Endothelial cell of umbilical vein (primary cell): ENCODE measurements around the gene MTTP. TPM values are rescaled to one million over a fixed set of nuclear protein-coding genes. Genes with fewer than 3 reads are reported as not detected.

Experiments
- Bru-seq: library from RNA; stranded (reverse); fragments of 400-500 nt; gene quantifications from one replicate; lab custom pipeline; 2021; lab: Mats Ljungman, UMichigan
- BruChase-seq, 2 experiments: library from RNA; stranded (reverse); fragments of 400-500 nt; gene quantifications; one replicate each; lab custom pipeline; 2021; lab: Mats Ljungman, UMichigan
- BruUV-seq: library from RNA; stranded (reverse); fragments of 400-500 nt; replicated peaks from 2 replicates; lab custom pipeline; 2021; lab: Mats Ljungman, UMichigan
- CTCF ChIA-PET: fragments of 300-600, 350-600 bp; sonication (Branson Sonifier 250); formaldehyde crosslinking; loops from one replicate; lab custom pipeline; 2021; ENCODE audit warnings: antibody characterized with exemption, inconsistent platforms; lab: Charles Lee
- POLR2A ChIA-PET: fragments of 300-600, 350-600 bp; sonication (Branson Sonifier 250); formaldehyde crosslinking; loops from one replicate; lab custom pipeline; 2021; ENCODE audit warnings: antibody characterized with exemption, inconsistent platforms; lab: Charles Lee
- DNase-seq: peaks from one replicate; pipeline ENCODE4 v3.0.0-alpha.2; 2011; ENCODE audit warnings: low read depth, low spot score
- FAIRE-seq: peaks from 2 replicates; lab custom pipeline; 2011; peaks lifted over from hg19 to GRCh38; lab: Jason Lieb, UNC
- H2AFZ ChIP-seq: 2 replicates; pipeline ENCODE4 v1.6.0; 2012; ENCODE audit warnings: low read depth, low read length, control low read depth, inconsistent platforms
- H3K27ac ChIP-seq: 2 replicates; pipeline ENCODE4 v1.5.1; 2011; ENCODE audit warnings: low read depth, mild to moderate bottlenecking, control low read depth, low read length, moderate library complexity; ENCODE audit not compliant: insufficient read depth
- H3K27me3 ChIP-seq, 2 experiments: 2 replicates each; pipeline versions ENCODE4 v1.6.0 to v1.6.1; 2011; ENCODE audit warnings: low read length in 2 of 2, mixed read lengths in 1 of 2; ENCODE audit not compliant: control insufficient read depth in 2 of 2, insufficient read depth in 2 of 2
- H3K36me3 ChIP-seq, 2 experiments: 2 replicates in 1 of 2; 3 replicates in 1 of 2; pipeline ENCODE4 v1.5.1; 2011; ENCODE audit warnings: low read length in 2 of 2, mild to moderate bottlenecking in 1 of 2, moderate library complexity in 1 of 2; ENCODE audit not compliant: control insufficient read depth in 2 of 2, insufficient read depth in 2 of 2; ENCODE audit errors: extremely low read depth in 1 of 2
- H3K4me1 ChIP-seq: 3 replicates; pipeline ENCODE4 v1.5.1; 2011; ENCODE audit warnings: mild to moderate bottlenecking, low read length; ENCODE audit not compliant: control insufficient read depth, insufficient read depth; ENCODE audit errors: extremely low read depth
- H3K4me2 ChIP-seq: 2 replicates; pipeline ENCODE4 v1.6.1; 2011; ENCODE audit warnings: low read length, control low read depth, mixed read lengths; ENCODE audit not compliant: insufficient read depth
- H3K4me3 ChIP-seq, 3 experiments: fragments of 200-600 bp in 1 of 3; sonication (generic), shearing (Covaris generic) in 1 of 3; replicated peaks in 1 of 3; 2 replicates each; pipeline ENCODE4 v1.5.1; 2011 to 2016; ENCODE audit warnings: control low read depth in 3 of 3, low read length in 3 of 3, mild to moderate bottlenecking in 2 of 3, inconsistent platforms in 1 of 3, low read depth in 1 of 3, moderate library complexity in 1 of 3; ENCODE audit not compliant: insufficient read depth in 1 of 3
- H3K79me2 ChIP-seq: 2 replicates; pipeline ENCODE4 v1.6.0; 2012; ENCODE audit warnings: low read length, inconsistent platforms; ENCODE audit not compliant: control insufficient read depth, insufficient read depth
- H3K9ac ChIP-seq: replicated peaks from 2 replicates; pipeline ENCODE3; 2011; ENCODE audit warnings: low read length, control low read depth; ENCODE audit not compliant: insufficient read depth; ENCODE audit errors: extremely low read depth
- H3K9me1 ChIP-seq: replicated peaks from 3 replicates; pipeline ENCODE4 v1.6.0; 2011; ENCODE audit warnings: mild to moderate bottlenecking, low read length; ENCODE audit not compliant: control insufficient read depth, insufficient read depth; ENCODE audit errors: extremely low read depth
- H3K9me3 ChIP-seq: replicated peaks from 2 replicates; pipeline ENCODE4 v1.5.1; 2012; ENCODE audit warnings: low read length, inconsistent platforms; ENCODE audit not compliant: control insufficient read depth, insufficient read depth
- H4K20me1 ChIP-seq: replicated peaks from 2 replicates; pipeline ENCODE3; 2011; ENCODE audit warnings: mild to moderate bottlenecking, low read length; ENCODE audit not compliant: control insufficient read depth, insufficient read depth; ENCODE audit errors: extremely low read depth
- EZH2 ChIP-seq: IDR thresholded peaks from 2 replicates; pipeline ENCODE4 v1.6.1; 2012; ENCODE audit warnings: borderline replicate concordance, low read depth, mild to moderate bottlenecking, moderate library complexity, low read length, inconsistent platforms; ENCODE audit not compliant: severe bottlenecking
- FOS ChIP-seq: IDR thresholded peaks from 2 replicates; pipeline ENCODE4 v1.6.1; 2011; ENCODE audit warnings: mild to moderate bottlenecking, low read length, moderate library complexity, borderline replicate concordance; ENCODE audit not compliant: insufficient read depth
- GATA2 ChIP-seq: IDR thresholded peaks from 2 replicates; pipeline ENCODE4 v1.7.0; 2011; ENCODE audit warnings: low read depth, mild to moderate bottlenecking, moderate library complexity, mixed read lengths, low read length; ENCODE audit not compliant: insufficient read length, insufficient read depth
- JUN ChIP-seq: IDR thresholded peaks from 2 replicates; pipeline ENCODE4 v1.6.1; 2011; ENCODE audit warnings: borderline replicate concordance, low read depth; ENCODE audit not compliant: insufficient read length, insufficient read depth
- MYC ChIP-seq: IDR thresholded peaks from one replicate; pipeline ENCODE4 v1.6.1; 2011; ENCODE audit warnings: mild to moderate bottlenecking, low read depth, low read length
- POLR2A ChIP-seq: IDR thresholded peaks from 2 replicates; pipeline ENCODE4 v1.6.1; 2012; ENCODE audit warnings: low read depth, mild to moderate bottlenecking, control low read depth, low read length
- POLR2AphosphoS5 ChIP-seq: IDR thresholded peaks from 2 replicates; pipeline ENCODE4 v1.6.1; 2012; ENCODE audit warnings: low read depth, mild to moderate bottlenecking, control low read depth, low read length, moderate library complexity; ENCODE audit not compliant: insufficient read depth
- dilution Hi-C: fragments of 300-500 bp; cut with MboI; formaldehyde crosslinking; loops from one replicate; pipeline ENCODE4 v1.15.0; 2019; ENCODE audit warnings: low sequenced_read_pairs; ENCODE audit not compliant: extremely low pct_ligation_motif_present
- intact Hi-C: fragments of 100-400 bp; cut with micrococcal nuclease; formaldehyde crosslinking; loops from one replicate; pipeline ENCODE4 v1.10.0; 2022
- long read RNA-seq: library from polyadenylated mRNA; stranded (forward); transcript quantifications from one replicate; pipeline ENCODE4 v2.0.0, GENCODE V29; 2021
- polyA minus RNA-seq, 3 experiments: library from RNA; depleted of rRNA, polyadenylated mRNA; stranded (reverse); fragments of >200 nt; gene quantifications; 1 replicate in 1 of 3; 2 replicates in 2 of 3; pipeline ENCODE4 v1.2.3, GENCODE V29; 2011
- polyA plus RNA-seq, 4 experiments: library from polyadenylated mRNA; depleted of rRNA in 3 of 4; stranded (reverse) in 3 of 4; unstranded in 1 of 4; fragments of >200 nt; gene quantifications; 2 replicates each; pipeline versions ENCODE4 v1.2.1 to v1.2.3, GENCODE V29; 2011 to 2012; ENCODE audit warnings: missing spikeins in 1 of 4
- total RNA-seq: library from RNA; stranded (reverse); gene quantifications from 2 replicates; pipeline ENCODE4 v1.2.3, GENCODE V29; 2021
- TF ChIP-seq, protein P1 (sequence below): IDR thresholded peaks from 2 replicates; pipeline ENCODE4 v1.6.1; 2011; ENCODE audit not compliant: insufficient read depth, insufficient read length
- TF ChIP-seq, protein P2 (sequence below), 2 donors: IDR thresholded peaks; 1 replicate in 1 of 2; 2 replicates in 1 of 2; pipeline ENCODE4 v1.5.1; 2011; ENCODE audit warnings: low read length in 2 of 2, mild to moderate bottlenecking in 2 of 2, moderate library complexity in 2 of 2, control low read depth in 1 of 2, inconsistent platforms in 1 of 2, low read depth in 1 of 2; ENCODE audit not compliant: insufficient read depth in 1 of 2; ENCODE audit errors: extremely low read depth in 1 of 2

The MTTP gene
- not detected in 2 replicates for total RNA-seq
- not detected in 2 replicates for polyA plus RNA-seq
- 0.01 TPM in 1 of 2 replicates, not detected in the other for polyA plus RNA-seq (2011; cell fraction: cytosol; rRNA removed)
- polyA plus RNA-seq (2011; cell fraction: nucleus; rRNA removed) = not detected in 2 replicates
- 0.05 TPM in 1 of 2 replicates, not detected in the other for polyA plus RNA-seq (2012)
- polyA minus RNA-seq = not detected in 2 replicates
- polyA minus RNA-seq (2011; cell fraction: cytosol; rRNA and poly(A)+ RNA removed) = not detected
- polyA minus RNA-seq (2011; cell fraction: nucleus; rRNA and poly(A)+ RNA removed) = not detected in 2 replicates
- Bru-seq, nascent RNA = percentile 11 among the genes with signal in this experiment
- percentile 2 among the genes with signal in this experiment for BruChase-seq, experiment 1, labeled RNA remaining after a 6-hour chase
- BruChase-seq, experiment 2, labeled RNA remaining after a 2-hour chase = percentile 2 among the genes with signal in this experiment
- long read RNA-seq = 0 reads

DNA sequence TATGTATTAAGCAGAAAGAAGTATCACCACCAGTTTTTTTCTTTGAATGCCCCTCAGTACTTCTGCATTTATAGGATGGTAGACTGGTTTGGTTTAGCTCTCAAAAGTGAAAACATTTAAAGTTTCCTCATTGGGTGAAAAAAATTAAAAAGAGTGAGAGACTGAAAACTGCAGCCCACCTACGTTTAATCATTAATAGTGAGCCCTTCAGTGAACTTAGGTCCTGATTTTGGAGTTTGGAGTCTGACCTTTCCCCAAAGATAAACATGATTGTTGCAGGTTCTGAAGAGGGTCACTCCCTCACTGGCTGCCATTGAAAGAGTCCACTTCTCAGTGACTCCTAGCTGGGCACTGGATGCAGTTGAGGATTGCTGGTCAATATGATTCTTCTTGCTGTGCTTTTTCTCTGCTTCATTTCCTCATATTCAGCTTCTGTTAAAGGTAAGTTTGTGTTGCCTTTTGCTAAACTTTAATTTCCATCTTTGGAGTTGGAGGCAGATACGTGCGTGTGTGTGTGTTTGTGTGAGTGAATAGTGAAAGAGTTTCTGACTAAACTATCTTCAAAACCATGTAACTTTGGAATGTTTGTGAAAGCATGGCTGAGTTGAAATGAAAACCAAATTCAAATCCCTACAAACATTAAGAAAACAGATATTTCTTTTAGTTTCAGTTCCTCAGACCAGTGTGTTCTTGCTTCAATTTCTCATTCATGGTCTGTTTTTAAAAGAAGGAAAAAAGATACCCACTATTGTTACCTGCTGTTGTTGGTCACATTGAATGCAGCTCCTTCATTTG lies at the start of gene MTTP:
Gene MTTP, plus strand, starts transcription at position 295 of the 795 bp plus-strand sequence. Its CDS starts 86 bp downstream, at position 381.
- no peak within 1 kb of the TSS for H3K4me3 ChIP-seq
- FAIRE-seq = no peak
- POLR2A ChIA-PET = no interaction called here
- no peak within 1 kb of the TSS for H3K4me2 ChIP-seq
- TF ChIP-seq JUN (no peak), EZH2 (no peak), POLR2A (no peak), POLR2AphosphoS5 (no peak), GATA2 (no peak), FOS (no peak), MYC (no peak)
- TF ChIP-seq, protein P1, sequence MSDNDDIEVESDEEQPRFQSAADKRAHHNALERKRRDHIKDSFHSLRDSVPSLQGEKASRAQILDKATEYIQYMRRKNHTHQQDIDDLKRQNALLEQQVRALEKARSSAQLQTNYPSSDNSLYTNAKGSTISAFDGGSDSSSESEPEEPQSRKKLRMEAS = no peak
- TF ChIP-seq, protein P2, sequence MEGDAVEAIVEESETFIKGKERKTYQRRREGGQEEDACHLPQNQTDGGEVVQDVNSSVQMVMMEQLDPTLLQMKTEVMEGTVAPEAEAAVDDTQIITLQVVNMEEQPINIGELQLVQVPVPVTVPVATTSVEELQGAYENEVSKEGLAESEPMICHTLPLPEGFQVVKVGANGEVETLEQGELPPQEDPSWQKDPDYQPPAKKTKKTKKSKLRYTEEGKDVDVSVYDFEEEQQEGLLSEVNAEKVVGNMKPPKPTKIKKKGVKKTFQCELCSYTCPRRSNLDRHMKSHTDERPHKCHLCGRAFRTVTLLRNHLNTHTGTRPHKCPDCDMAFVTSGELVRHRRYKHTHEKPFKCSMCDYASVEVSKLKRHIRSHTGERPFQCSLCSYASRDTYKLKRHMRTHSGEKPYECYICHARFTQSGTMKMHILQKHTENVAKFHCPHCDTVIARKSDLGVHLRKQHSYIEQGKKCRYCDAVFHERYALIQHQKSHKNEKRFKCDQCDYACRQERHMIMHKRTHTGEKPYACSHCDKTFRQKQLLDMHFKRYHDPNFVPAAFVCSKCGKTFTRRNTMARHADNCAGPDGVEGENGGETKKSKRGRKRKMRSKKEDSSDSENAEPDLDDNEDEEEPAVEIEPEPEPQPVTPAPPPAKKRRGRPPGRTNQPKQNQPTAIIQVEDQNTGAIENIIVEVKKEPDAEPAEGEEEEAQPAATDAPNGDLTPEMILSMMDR (IDR thresholded peaks at IDR 0.05; ENCODE audit: extremely low read depth in 1 of 2, insufficient read depth in 1 of 2, low read depth in 1 of 2, low read length in 2 of 2) = no peak
- H3K9me1 ChIP-seq = no peaks in the 10 kb centered on the region
- no peak for DNase-seq
- H3K79me2 ChIP-seq = no peaks in the 10 kb centered on the region
- H3K27ac ChIP-seq = no peak within 1 kb of the TSS
- H3K4me1 ChIP-seq = no peaks in the 10 kb centered on the region
- peaks cover 3 to 22% of the 10 kb centered on the region in 2 experiments for H3K27me3 ChIP-seq
- intact Hi-C loops = loop anchor here (10.0 kb wide), 1 partner anchor 1270 kb away; no protein-coding TSS in a partner anchor
- CTCF ChIA-PET = no interaction called here
- H3K9ac ChIP-seq = no peak within 1 kb of the TSS
- no TSS peak for BruUV-seq
- no peak within 1 kb of the TSS for H2AFZ ChIP-seq
- no peaks in the 10 kb centered on the region for H3K9me3 ChIP-seq
- no peaks in the 10 kb centered on the region for H3K36me3 ChIP-seq
- H4K20me1 ChIP-seq = no peaks in the 10 kb centered on the region
- dilution Hi-C loops = no loop called here
